Suprapubic skin (tissue), 4 donors: ENCODE results near the gene CLDN8. TPM values are rescaled to one million over a fixed set of nuclear protein-coding genes. Genes with fewer than 3 reads are reported as not detected.

Experiments
- DNase-seq, 2 donors: peaks; one replicate each; pipeline ENCODE4 v3.0.0-alpha.2; 2019; ENCODE audit warnings: low spot score in 2 of 2
- H3K27ac ChIP-seq: fragments of 200-600 bp; sonication (generic); one replicate; pipeline ENCODE4 v1.5.1; 2019
- H3K27me3 ChIP-seq: fragments of 200-600 bp; sonication (generic); one replicate; pipeline ENCODE4 v1.5.1; 2019
- H3K36me3 ChIP-seq: fragments of 200-600 bp; sonication (generic); one replicate; pipeline ENCODE4 v1.5.1; 2019
- H3K4me1 ChIP-seq: fragments of 200-600 bp; sonication (generic); one replicate; pipeline ENCODE4 v1.5.1; 2019
- H3K4me3 ChIP-seq: fragments of 200-600 bp; sonication (generic); one replicate; pipeline ENCODE4 v1.5.1; 2019; ENCODE audit warnings: mild to moderate bottlenecking
- H3K9me3 ChIP-seq: fragments of 200-600 bp; sonication (generic); one replicate; pipeline ENCODE4 v1.5.1; 2019
- CTCF ChIP-seq, 2 donors: fragments of 200-600 bp in 1 of 2; fragments of 450-650 bp in 1 of 2; sonication (generic) in 1 of 2; IDR thresholded peaks; one replicate each; pipeline ENCODE4 v1.5.1; 2016 to 2019; ENCODE audit warnings: antibody characterized with exemption in 2 of 2, mild to moderate bottlenecking in 1 of 2, moderate library complexity in 1 of 2
- EP300 ChIP-seq: sonication (generic); formaldehyde crosslinking; IDR thresholded peaks from one replicate; pipeline ENCODE4 v1.6.1; 2017; ENCODE audit warnings: antibody characterized with exemption
- POLR2A ChIP-seq, 2 donors: fragments of 450-650 bp; IDR thresholded peaks; one replicate each; pipeline ENCODE4 v1.6.1; 2017; ENCODE audit warnings: antibody characterized with exemption in 2 of 2, mild to moderate bottlenecking in 2 of 2, moderate library complexity in 2 of 2
- POLR2AphosphoS5 ChIP-seq, 3 donors: sonication (generic); formaldehyde crosslinking; IDR thresholded peaks; one replicate each; pipeline ENCODE4 v1.6.1; 2017; ENCODE audit warnings: antibody characterized with exemption in 3 of 3
- WGBS: methylation state at CpG from one replicate; pipeline ENCODE4 v1.1.5; 2018; 5-methylcytosine and 5-hydroxymethylcytosine counted together
- total RNA-seq, 4 donors: library from RNA; depleted of rRNA; stranded (reverse); fragments of >200 nt; gene quantifications; one replicate each; pipeline ENCODE4 v1.1.0, GENCODE V29; 2016

The CLDN8 gene
- total RNA-seq, 4 donors from 2014 or later = 16.5 to 35.9 (median 19.7) TPM

- TF ChIP-seq POLR2A (IDR thresholded peaks at IDR 0.05) = no peak
- no peak for TF ChIP-seq POLR2AphosphoS5 (IDR thresholded peaks at IDR 0.05)
- TF ChIP-seq CTCF (IDR thresholded peaks at IDR 0.05) = no peak
- no peak for TF ChIP-seq EP300
- no peak overlapping the region for H3K4me3 ChIP-seq
- no peak for DNase-seq
- no peaks in the 10 kb centered on the region for H3K27me3 ChIP-seq
- 71% methylated on average over 3 of the region's 3 CpGs for WGBS
- no peak overlapping the region for H3K27ac ChIP-seq
- H3K4me1 ChIP-seq = peaks cover 5% of the 10 kb centered on the region
- H3K36me3 ChIP-seq = no peaks in the 10 kb centered on the region
- no peaks in the 10 kb centered on the region for H3K9me3 ChIP-seq
These were observed 18.2 kb upstream of the CLDN8 start for GRCh38 chr21:30234050-30234449.

- Histone ChIP-seq H3K9me3 (no peaks in the 10 kb centered on the region), H3K4me1 (peaks cover 7% of the 10 kb centered on the region), H3K4me3 (no peak overlapping the region), H3K27ac (no peak overlapping the region), H3K36me3 (no peaks in the 10 kb centered on the region), H3K27me3 (no peaks in the 10 kb centered on the region)
- TF ChIP-seq POLR2A (IDR thresholded peaks at IDR 0.05) (no peak), CTCF (IDR thresholded peaks at IDR 0.05) (no peak), EP300 (no peak), POLR2AphosphoS5 (IDR thresholded peaks at IDR 0.05) (no peak)
- WGBS = 65% methylated on average over 2 of the region's 2 CpGs
- DNase-seq = no peak
These were observed 17.5 kb upstream of the CLDN8 start for GRCh38 chr21:30233228-30234020.

- Histone ChIP-seq H3K27ac (no peak overlapping the region), H3K4me1 (peaks cover 19% of the 10 kb centered on the region), H3K4me3 (no peak overlapping the region), H3K36me3 (no peaks in the 10 kb centered on the region), H3K27me3 (no peaks in the 10 kb centered on the region), H3K9me3 (no peaks in the 10 kb centered on the region)
- WGBS = 97% methylated on average over 1 of the region's 1 CpG
- TF ChIP-seq EP300 (no peak), CTCF (IDR thresholded peaks at IDR 0.05) (no peak), POLR2AphosphoS5 (IDR thresholded peaks at IDR 0.05) (no peak), POLR2A (IDR thresholded peaks at IDR 0.05) (no peak)
- DNase-seq = no peak
These were observed 16.1 kb upstream of the CLDN8 start for GRCh38 chr21:30232011-30232410.

- H3K36me3 ChIP-seq = no peaks in the 10 kb centered on the region
- peaks cover 23% of the 10 kb centered on the region for H3K4me1 ChIP-seq
- no peaks in the 10 kb centered on the region for H3K9me3 ChIP-seq
- H3K27me3 ChIP-seq = no peaks in the 10 kb centered on the region
- TF ChIP-seq POLR2AphosphoS5 (IDR thresholded peaks at IDR 0.05) (peak in 2 of 3 donors; percentile 83 to 94), POLR2A (IDR thresholded peaks at IDR 0.05) (no peak)
- no peak for DNase-seq
- 14% methylated on average over 3 of the region's 3 CpGs for WGBS
- H3K4me3 ChIP-seq = no peak overlapping the region
- peak overlapping the region; percentile 61 for H3K27ac ChIP-seq
These were observed 11.9 kb upstream of the CLDN8 start for GRCh38 chr21:30227633-30228404.

- Histone ChIP-seq H3K27me3 (no peaks in the 10 kb centered on the region), H3K36me3 (no peaks in the 10 kb centered on the region), H3K9me3 (no peaks in the 10 kb centered on the region), H3K27ac (peak overlapping the region; percentile 61), H3K4me1 (peaks cover 23% of the 10 kb centered on the region), H3K4me3 (no peak overlapping the region)
- 44% methylated on average over 1 of the region's 1 CpG for WGBS
- no peak for DNase-seq
- no peak for TF ChIP-seq POLR2A (IDR thresholded peaks at IDR 0.05)
These were observed 11.2 kb upstream of the CLDN8 start for GRCh38 chr21:30227128-30227527.

GRCh38 chr21:30223596-30223995 lies 7.7 kb upstream of the CLDN8 start:
- Histone ChIP-seq H3K27me3 (no peaks in the 10 kb centered on the region), H3K9me3 (no peaks in the 10 kb centered on the region), H3K27ac (no peak overlapping the region), H3K4me3 (no peak overlapping the region), H3K4me1 (peaks cover 23% of the 10 kb centered on the region), H3K36me3 (no peaks in the 10 kb centered on the region)
- 59% methylated on average over 2 of the region's 2 CpGs for WGBS
- no peak for TF ChIP-seq POLR2AphosphoS5 (IDR thresholded peaks at IDR 0.05)
- no peak for TF ChIP-seq EP300
- no peak for TF ChIP-seq CTCF (IDR thresholded peaks at IDR 0.05)
- TF ChIP-seq POLR2A (IDR thresholded peaks at IDR 0.05) = no peak
- DNase-seq = no peak
